ENCODE results near the gene DCLRE1C.

The DCLRE1C gene

GRCh38 chr10:14858338-14858960 lies 95.4 kb downstream of the DCLRE1C start:
- no peak for DNase-seq
- intact Hi-C loops (cut with DNase I), result no loop called here

- DNase-seq, result no peak
- intact Hi-C loops (cut with DNase I), result no loop called here
Measured at GRCh38 chr10:14855453-14855852, 98.4 kb downstream of the DCLRE1C start.

- no peak for DNase-seq
- intact Hi-C loops (cut with DNase I), result no loop called here
Measured at GRCh38 chr10:14852236-14852635, 101.7 kb downstream of the DCLRE1C start.

Data from head of caudate nucleus (tissue), 42 donors.